Skeletal muscle satellite cell (primary cell): ENCODE data around the gene POLR1H.

Experiments used
- H3K27me3 ChIP-seq: 2 replicates; pipeline ENCODE4 v1.7.0; 2013; ENCODE audit warnings: low read length; ENCODE audit not compliant: control insufficient read depth, insufficient read depth
- H3K36me3 ChIP-seq: 2 replicates; pipeline ENCODE4 v1.7.0; 2013; ENCODE audit warnings: mild to moderate bottlenecking, control low read depth, low read length; ENCODE audit not compliant: insufficient read depth
- H3K4me1 ChIP-seq: 2 replicates; pipeline ENCODE4 v1.7.0; 2013; ENCODE audit warnings: low read length; ENCODE audit not compliant: control insufficient read depth, insufficient read depth
- H3K4me2 ChIP-seq: 2 replicates; pipeline ENCODE4 v1.7.0; 2013; ENCODE audit warnings: mild to moderate bottlenecking, low read length
- H3K4me3 ChIP-seq: 2 replicates; pipeline ENCODE4 v1.7.0; 2013; ENCODE audit warnings: low read length
- H3K9ac ChIP-seq: 2 replicates; pipeline ENCODE4 v1.7.0; 2013; ENCODE audit warnings: mild to moderate bottlenecking, low read depth, low read length, moderate library complexity
- H3K9me3 ChIP-seq: replicated peaks from 2 replicates; pipeline ENCODE4 v1.7.0; 2013; ENCODE audit warnings: mild to moderate bottlenecking, control low read depth, low read length

POLR1H gene

GRCh38 chr6:30075094-30075789, 14.2 kb downstream of the POLR1H start, which contains the start of gene RNF39:
RNF39 (minus strand) TSS chr6:30075769; CDS start chr6:30075585, 184 bp downstream.
- Histone ChIP-seq H3K36me3 (peaks cover 2% of the 10 kb centered on the region), H3K9me3 (no peaks in the 10 kb centered on the region), H3K4me3 (no peak within 1 kb of the TSS), H3K4me2 (peak within 1 kb of the TSS; percentile 56), H3K9ac (no peak within 1 kb of the TSS), H3K27me3 (peaks cover 89% of the 10 kb centered on the region), H3K4me1 (peaks cover 10% of the 10 kb centered on the region)

- Histone ChIP-seq H3K27me3 (peaks cover 89% of the 10 kb centered on the region), H3K4me3 (no peak overlapping the region), H3K4me2 (no peak overlapping the region), H3K4me1 (peaks cover 10% of the 10 kb centered on the region), H3K36me3 (no peaks in the 10 kb centered on the region), H3K9ac (no peak overlapping the region), H3K9me3 (no peaks in the 10 kb centered on the region)
These were observed 15.0 kb downstream of the POLR1H start for GRCh38 chr6:30075790-30076732.

DNA sequence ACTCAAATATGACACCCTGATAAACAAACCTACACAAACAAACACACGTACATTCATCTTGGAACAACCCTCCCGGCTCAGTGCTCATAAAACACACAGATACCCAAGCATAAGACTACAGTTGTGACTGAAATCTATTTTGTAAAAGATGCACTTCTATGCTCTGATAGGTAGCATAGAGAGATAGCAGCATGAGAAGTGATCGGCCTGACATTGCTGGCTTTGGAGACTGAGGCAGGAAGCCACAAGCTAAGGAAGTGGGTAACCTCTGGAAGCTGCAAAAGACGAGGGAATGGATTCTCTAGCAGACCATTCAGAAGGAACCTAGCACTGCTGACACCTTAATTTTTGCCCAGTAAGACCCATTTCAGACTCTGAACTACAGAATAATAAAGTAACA, 16.2 kb downstream of the POLR1H start:
- H3K9ac ChIP-seq: no peak overlapping the region
- H3K36me3 ChIP-seq: no peaks in the 10 kb centered on the region
- H3K4me1 ChIP-seq: peaks cover 10% of the 10 kb centered on the region
- H3K9me3 ChIP-seq: no peaks in the 10 kb centered on the region
- H3K4me2 ChIP-seq: no peak overlapping the region
- H3K4me3 ChIP-seq: no peak overlapping the region
- peaks cover 80% of the 10 kb centered on the region for H3K27me3 ChIP-seq

- Histone ChIP-seq H3K36me3 (no peaks in the 10 kb centered on the region), H3K9ac (no peak overlapping the region), H3K4me1 (peaks cover 13% of the 10 kb centered on the region), H3K4me3 (no peak overlapping the region), H3K9me3 (no peaks in the 10 kb centered on the region), H3K4me2 (no peak overlapping the region), H3K27me3 (peaks cover 16% of the 10 kb centered on the region)
These were observed 26.8 kb downstream of the POLR1H start for GRCh38 chr6:30087876-30088275.

GRCh38 chr6:30091577-30092381, 30.7 kb downstream of the POLR1H start:
- Histone ChIP-seq H3K4me3 (no peak overlapping the region), H3K36me3 (no peaks in the 10 kb centered on the region), H3K9me3 (no peaks in the 10 kb centered on the region), H3K9ac (no peak overlapping the region), H3K27me3 (peaks cover 49% of the 10 kb centered on the region), H3K4me1 (peaks cover 20% of the 10 kb centered on the region), H3K4me2 (peak overlapping the region; percentile 47)

GRCh38 chr6:30092852-30093543, 31.9 kb downstream of the POLR1H start:
- peaks cover 57% of the 10 kb centered on the region for H3K27me3 ChIP-seq
- H3K36me3 ChIP-seq: no peaks in the 10 kb centered on the region
- no peak overlapping the region for H3K4me2 ChIP-seq
- peaks cover 20% of the 10 kb centered on the region for H3K4me1 ChIP-seq
- no peaks in the 10 kb centered on the region for H3K9me3 ChIP-seq
- no peak overlapping the region for H3K4me3 ChIP-seq
- no peak overlapping the region for H3K9ac ChIP-seq

DNA sequence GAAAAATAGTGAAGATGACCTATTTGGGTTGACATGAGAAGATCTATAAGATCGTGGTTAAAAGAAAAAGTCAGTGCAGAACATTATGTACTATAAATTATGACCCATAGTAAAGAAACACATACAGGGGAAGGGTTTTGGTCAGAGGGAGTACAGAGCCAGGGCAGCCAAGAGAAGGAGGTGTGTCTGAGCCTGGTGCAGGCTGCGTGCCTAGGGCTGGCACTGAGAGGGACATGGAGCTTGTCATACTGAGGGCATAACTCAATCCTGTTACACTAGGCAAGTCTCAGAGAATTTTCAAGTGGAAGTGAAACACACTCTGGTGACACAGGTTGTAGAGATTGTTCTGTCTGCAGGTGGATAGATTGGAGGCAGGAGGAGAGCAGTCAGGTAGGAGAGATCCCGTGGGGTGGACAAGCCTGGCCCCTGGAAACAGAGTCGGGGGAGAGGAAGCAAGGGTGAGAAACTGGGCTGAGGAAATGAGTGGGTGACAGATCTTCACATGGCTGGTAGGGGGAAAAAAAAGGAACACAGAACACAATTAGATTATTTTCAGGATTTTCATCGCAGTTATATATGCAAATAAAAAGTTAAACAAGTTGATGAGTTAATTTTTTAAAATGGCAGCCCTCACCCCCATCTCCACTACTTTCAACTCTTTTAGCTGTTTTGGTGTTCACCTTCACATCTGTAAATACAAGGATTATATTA, 33.0 kb downstream of the POLR1H start:
- no peak overlapping the region for H3K4me2 ChIP-seq
- no peak overlapping the region for H3K9ac ChIP-seq
- H3K27me3 ChIP-seq: peaks cover 63% of the 10 kb centered on the region
- H3K9me3 ChIP-seq: no peaks in the 10 kb centered on the region
- H3K36me3 ChIP-seq: no peaks in the 10 kb centered on the region
- no peak overlapping the region for H3K4me3 ChIP-seq
- peaks cover 20% of the 10 kb centered on the region for H3K4me1 ChIP-seq

DNA sequence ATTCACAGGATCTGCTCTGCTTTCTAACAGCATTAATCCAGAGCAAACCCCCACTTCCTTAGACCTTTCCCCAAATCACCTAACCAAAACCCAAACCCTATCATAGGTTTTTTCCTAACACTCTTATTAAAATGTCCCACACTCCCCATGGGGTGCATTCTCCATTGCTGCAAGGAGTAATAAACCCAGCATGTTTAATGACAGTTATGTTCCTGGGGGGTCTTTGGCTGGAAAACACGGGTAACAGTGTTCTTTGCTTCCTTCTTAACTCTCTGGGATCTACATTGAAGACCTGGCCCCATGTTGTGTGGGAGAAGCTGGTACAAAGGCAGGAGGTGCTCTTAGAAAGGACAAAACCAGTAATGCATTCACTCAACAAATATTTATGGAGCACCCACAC, 35.8 kb downstream of the POLR1H start:
- Histone ChIP-seq H3K4me3 (no peak overlapping the region), H3K36me3 (no peaks in the 10 kb centered on the region), H3K4me2 (no peak overlapping the region), H3K9ac (no peak overlapping the region), H3K4me1 (peaks cover 28% of the 10 kb centered on the region), H3K9me3 (no peaks in the 10 kb centered on the region), H3K27me3 (peaks cover 79% of the 10 kb centered on the region)

GRCh38 chr6:30097902-30098768, 37.1 kb downstream of the POLR1H start:
- Histone ChIP-seq H3K4me3 (no peak overlapping the region), H3K4me2 (no peak overlapping the region), H3K36me3 (no peaks in the 10 kb centered on the region), H3K4me1 (peaks cover 33% of the 10 kb centered on the region), H3K27me3 (peaks cover 75% of the 10 kb centered on the region), H3K9ac (no peak overlapping the region), H3K9me3 (no peaks in the 10 kb centered on the region)

DNA sequence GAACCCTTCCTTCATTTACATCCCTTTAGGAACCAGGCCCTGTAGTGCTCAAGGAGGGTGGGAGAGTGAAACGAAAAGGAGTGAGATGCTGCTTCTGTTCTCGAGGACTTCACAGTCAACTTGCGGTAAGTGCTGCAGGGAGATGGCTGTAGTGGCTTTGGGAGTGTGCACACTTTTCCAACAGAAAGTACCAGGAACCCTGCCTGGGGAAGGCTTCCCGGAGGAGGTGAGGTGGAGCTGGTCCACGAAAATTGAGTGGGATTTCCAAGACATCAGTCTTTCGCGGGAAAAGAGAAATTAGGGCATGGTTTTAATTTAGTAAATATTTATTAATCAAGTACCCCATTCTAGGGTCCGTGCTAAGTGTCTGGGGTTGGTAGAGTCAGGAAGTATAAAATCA, 39.1 kb downstream of the POLR1H start:
- H3K4me3 ChIP-seq: no peak overlapping the region
- H3K9me3 ChIP-seq: no peaks in the 10 kb centered on the region
- no peak overlapping the region for H3K9ac ChIP-seq
- no peaks in the 10 kb centered on the region for H3K36me3 ChIP-seq
- H3K4me1 ChIP-seq: peaks cover 38% of the 10 kb centered on the region
- peak overlapping the region; percentile 83 for H3K4me2 ChIP-seq
- H3K27me3 ChIP-seq: peaks cover 75% of the 10 kb centered on the region
